ENCODE data around the gene DDX11.
"Not testable (repeated sequence)": the region's sequence is repeated elsewhere in the genome, so short reads cannot be mapped to it uniquely, and the experiment has no call there.

Gene DDX11

GRCh38 chr12:31073527-31074332 lies at the start of gene DDX11:
TSS of gene DDX11 (plus strand) at chr12:31073860. CDS start at chr12:31078394, 4,534 bp downstream.
- DNase-seq, result peak; percentile 97

DNA sequence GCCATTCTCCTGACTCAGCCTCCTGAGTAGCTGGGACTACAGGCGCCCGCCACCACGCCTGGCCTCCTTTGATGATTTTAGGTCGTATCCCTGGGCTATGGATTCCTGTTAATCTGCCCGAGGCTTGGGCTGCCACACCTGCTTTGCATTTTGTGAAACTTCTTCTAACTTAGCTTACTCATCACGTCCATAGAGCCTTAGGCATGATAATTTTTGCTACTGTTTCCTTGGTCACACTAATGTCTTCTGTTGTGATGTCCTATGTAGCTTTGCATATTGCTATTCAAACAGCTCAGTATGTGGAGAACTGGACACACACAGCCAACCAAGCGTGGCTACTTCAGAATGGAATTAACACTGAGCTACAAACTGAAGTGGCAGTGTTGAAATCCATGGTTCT lies 47.5 kb upstream of the DDX11 start:
- DNase-seq, result no peak

GRCh38 chr12:31027006-31027405 lies 46.7 kb upstream of the DDX11 start:
- DNase-seq, result not testable (repeated sequence)

DNA sequence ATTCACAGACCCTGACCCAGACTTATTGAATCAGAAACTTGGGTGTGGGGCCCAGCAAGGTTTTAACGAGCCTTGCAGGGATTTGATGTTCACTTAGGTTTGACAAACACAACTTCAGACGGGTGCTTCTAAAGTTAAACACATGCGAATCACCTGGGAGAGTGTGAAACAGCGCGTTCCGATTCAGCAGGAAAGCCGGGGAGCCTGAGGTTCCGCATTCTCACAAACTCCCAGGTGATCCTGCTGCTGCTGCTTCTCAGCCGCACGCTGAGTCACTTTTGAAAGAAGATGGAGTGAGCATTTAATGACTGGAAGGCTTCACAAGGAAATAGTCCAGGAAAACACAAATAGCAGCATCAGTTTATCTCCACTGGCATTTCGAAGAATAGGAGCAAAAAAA lies 44.2 kb upstream of the DDX11 start:
- DNase-seq, result no peak

DNA sequence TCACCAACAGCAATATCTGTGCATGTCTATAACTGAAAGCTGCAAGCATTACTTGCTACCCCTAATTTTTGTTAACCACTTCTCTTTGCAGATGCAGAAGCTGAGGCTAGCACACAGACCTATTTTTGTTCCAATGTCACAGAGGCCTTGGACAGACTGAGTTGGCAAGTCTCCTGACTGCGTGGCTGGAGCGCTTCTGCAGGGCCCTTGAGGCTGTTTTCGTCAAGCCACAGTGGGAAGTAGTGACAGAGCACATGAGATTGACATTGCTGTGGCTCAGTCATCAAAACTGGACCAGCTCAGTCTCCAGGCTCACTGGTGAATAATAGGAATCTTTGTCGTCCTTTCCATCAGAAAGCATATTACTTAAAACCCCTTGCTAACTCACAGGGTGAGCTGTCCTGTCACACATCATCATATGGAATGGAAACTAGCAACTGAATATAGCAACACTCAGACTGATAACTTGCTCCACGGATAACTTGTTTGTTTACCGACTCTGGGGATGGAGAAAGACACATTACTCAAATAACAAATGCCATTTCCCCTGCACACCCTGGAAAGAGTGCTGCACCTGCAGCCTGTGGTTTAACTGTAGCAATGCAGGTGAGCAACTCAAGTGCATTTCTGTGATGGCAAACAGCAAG lies 43.6 kb upstream of the DDX11 start:
- DNase-seq, result peak; percentile 88

GRCh38 chr12:31031951-31032335 lies 41.7 kb upstream of the DDX11 start:
- peak; percentile 23 for DNase-seq

DNA sequence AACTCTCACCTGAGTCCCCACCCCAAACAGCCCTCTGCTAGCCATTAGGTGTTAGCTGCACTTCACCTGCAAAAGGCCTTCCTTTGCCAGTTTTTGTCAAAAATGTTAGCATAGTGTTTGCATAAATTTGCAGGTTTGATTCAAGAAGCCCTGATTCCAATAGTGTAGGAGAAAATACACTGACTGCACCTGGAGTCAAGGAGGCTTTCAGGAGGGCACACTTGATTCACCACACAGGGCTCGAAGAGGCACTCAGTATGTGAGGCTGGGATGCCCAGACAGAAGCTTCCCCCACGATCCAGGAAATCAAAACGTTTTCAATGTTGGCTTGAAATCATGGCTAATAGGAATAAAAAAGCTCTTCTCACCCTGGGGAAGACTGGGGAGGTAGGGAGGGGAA lies 40.5 kb upstream of the DDX11 start:
- no peak for DNase-seq

- no peak for DNase-seq
Observed at GRCh38 chr12:31033681-31034080, 40.0 kb upstream of the DDX11 start.

DNA sequence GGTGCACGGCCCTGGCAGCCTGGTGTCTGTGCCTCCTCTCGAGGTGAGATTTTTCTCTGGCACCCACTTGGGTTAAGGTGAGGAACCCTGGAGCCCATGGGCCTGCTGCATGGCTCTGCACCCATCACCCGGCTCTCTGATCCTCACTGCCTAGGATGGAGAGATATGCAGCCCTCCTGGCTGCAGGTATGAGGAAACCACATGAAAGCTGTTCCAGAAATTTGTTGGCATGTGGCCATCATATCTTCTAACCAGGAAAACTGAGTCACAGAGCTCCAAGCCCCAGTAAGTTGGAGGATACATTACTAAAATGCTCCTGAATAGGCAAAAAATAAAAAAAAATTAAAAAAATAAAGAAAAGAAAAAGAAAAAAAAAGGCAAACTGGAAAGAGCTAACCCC lies 39.3 kb upstream of the DDX11 start:
- no peak for DNase-seq

DNA sequence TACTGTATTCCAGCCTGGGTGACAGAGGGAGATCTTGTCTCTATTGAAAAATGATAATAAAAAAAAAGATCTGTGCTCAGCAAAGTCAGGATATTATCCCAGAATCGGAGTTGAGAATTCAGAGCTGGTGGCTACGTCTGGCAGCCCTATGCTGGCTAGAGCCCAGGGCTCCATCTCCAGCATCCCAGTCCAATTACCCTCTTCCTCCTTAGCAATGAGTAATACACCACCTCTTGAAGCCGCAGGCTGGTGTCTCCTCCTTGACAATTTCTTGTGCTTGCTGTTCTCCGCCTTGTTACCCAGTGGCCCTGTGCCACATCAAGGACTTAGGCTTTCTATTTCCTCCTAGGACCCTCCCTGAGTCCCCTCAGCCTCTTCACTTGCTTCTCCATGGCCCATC lies 38.4 kb upstream of the DDX11 start:
- DNase-seq, result no peak

- no peak for DNase-seq
Observed at GRCh38 chr12:31035967-31036665, 37.5 kb upstream of the DDX11 start.

DNA sequence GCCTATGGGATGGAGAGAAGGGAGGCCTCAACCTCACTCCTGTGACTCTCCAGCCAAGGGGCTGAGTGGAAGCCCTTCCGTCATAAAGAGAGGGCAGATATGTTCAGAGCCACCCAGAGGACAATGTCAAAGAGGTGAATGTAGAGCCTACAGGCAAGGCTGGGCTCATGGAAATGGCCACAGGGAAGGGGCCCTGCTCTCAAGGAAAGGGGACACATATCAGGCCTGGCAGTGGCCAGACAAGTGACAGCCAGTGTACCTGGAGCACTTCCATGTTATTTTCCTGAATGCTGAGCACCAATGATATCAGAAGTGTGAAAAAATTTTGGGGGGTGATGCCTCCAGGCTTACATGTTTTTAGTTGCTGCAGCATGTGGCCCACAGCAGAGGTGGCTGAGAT lies 36.6 kb upstream of the DDX11 start:
- DNase-seq, result no peak

DNA sequence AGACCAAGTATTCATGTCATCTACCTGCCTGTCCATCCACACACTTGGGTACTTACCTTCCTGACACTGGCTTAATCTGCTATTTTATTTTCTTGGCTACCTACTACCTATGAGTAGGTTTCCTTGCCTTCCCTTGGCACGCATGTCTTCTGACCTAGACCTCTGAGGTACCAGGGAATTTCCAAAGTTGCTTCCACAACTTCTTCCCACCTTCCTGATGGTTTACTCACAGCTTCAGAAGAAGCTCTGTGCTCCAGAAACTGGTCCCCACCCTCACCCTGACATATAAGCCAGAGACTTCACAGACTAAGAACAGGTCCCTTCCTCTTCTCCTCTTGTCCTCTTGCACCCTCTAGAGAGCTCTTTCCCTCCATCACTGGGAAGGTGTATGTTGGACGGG lies 35.7 kb upstream of the DDX11 start:
- DNase-seq, result no peak

DNA sequence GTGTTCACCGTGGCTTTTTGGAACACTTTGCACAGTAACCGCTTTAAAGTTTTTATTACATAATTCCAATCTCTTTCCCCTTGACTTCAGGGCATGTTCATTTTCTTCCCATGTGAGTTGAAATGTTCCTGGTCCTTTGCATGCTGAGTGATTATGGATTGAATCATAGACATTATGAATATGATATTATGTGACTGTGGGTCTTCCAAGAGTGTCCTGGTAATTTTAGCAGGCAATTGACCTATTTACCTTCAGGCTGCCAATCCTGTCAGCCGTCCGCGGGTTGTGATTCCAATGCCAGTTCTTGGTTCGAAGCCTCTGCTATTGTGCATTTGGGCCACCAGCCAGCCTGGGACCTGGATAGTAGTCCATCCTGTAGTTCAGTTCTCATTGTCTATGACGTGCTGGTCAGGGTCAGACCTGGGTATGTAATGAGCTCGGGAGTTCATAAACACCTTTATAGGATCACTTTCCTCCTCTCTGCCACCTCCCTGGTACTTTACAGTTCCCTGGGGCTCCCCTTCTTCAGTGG lies 32.6 kb upstream of the DDX11 start:
- DNase-seq, result no peak

GRCh38 chr12:31050143-31050542 lies 23.5 kb upstream of the DDX11 start:
- not testable (repeated sequence) for DNase-seq

- DNase-seq, result not testable (repeated sequence)
Observed at GRCh38 chr12:31050548-31050947, 23.1 kb upstream of the DDX11 start.

- DNase-seq, result not testable (repeated sequence)
Observed at GRCh38 chr12:31051692-31052091, 22.0 kb upstream of the DDX11 start.

DNA sequence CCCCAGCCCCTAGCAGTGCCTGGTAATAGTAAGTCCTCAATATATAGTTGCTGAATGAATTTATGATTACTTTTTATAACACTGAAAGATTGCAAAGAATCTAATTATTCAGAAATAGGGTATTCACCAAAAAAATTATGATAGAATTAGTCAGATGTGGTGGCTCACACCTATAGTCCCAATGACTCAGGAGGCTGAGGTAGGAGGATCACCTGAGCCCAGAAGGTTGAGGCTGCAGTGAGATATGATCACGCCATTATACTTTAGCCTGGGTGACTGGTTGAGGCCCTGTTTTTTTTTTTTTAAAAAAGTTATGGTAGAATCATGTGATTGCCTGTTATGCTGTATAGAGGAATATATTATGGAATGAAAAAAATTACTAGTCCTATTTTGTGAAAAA lies 21.5 kb upstream of the DDX11 start:
- not testable (repeated sequence) for DNase-seq

DNA sequence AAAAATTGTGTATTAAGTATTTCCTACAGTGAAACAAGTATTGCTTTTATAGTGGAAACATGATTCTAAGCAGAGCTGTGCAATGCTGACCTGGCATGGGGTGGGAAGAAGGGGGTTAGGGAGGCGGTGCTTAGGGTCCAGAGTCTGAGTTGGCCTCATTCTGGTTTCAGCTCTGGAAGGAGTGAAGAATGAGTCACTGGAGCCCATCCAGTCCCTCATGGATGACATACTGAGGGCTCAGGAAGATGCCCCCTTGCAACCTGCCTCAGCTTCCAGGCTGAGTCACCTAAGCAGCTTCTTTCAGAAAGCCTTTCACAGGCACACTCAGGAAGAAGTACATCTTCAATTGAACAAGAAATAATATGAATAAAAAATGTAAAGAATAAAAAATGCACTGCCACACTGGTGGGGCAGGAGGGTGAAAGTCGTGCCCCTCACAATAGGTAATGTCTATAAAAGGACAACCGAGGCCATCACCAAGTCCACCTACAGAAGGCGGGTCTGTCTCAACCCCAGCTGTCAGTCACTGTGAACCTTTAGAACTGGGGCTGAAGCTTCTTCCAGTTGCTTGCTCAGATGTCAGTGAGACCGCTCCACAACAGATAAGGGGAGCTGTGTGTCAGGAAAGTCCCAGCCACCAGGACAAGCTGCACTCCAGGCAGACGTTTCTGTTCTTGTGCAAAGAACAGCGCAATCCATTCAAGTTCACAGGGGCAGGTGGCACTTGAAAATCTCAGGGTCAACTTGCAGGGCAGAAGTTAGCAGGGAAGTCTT lies 20.8 kb upstream of the DDX11 start:
- DNase-seq, result not testable (repeated sequence)

- peak; percentile 22 for DNase-seq
Observed at GRCh38 chr12:31053944-31054343, 19.7 kb upstream of the DDX11 start.

- DNase-seq, result no peak
Observed at GRCh38 chr12:31057671-31058070, 16.0 kb upstream of the DDX11 start.

- DNase-seq, result not testable (repeated sequence)
Observed at GRCh38 chr12:31066196-31066595, 7.5 kb upstream of the DDX11 start.

DNA sequence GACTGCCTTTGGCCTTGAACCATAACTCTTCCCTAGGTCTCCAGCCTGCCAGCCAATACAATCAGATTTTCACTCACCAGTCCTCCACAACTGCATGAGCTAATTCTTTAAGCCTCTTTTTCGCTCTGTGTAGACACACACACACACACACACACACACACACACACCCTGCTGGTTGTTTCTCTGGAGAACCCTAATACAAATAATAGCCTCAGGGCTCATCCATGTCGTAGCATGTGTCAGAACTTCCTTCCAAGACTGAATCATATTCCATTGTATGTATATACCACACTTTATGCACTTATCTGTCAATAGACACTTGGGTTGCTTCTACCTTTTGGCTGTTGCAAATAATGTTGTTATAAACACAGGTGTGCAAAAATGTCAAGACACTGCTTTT lies 6.0 kb upstream of the DDX11 start:
- DNase-seq, result not testable (repeated sequence)

All from RPMI8226 (cell line).